ENCODE measurements around the gene HECA.
A peak's percentile ranks its signal among the peaks of the same experiment; 100 is the strongest.
"Not testable (repeated sequence)": the region's sequence is repeated elsewhere in the genome, so short reads cannot be mapped to it uniquely, and the experiment has no call there.

The HECA gene

GRCh38 chr6:139212460-139212859 is 77.6 kb downstream of the HECA start:
- not testable (repeated sequence) for DNase-seq

- peak; percentile 75 to 82 for DNase-seq
These were observed 84.4 kb downstream of the HECA start for GRCh38 chr6:139219271-139219729.

GRCh38 chr6:139219746-139220145 is 84.9 kb downstream of the HECA start:
- DNase-seq, result no peak

GRCh38 chr6:139228387-139228786 is 93.5 kb downstream of the HECA start:
- not testable (repeated sequence) for DNase-seq
